ENCODE measurements around the gene SPATA31D1. TPM values are rescaled to one million over a fixed set of nuclear protein-coding genes. Genes with fewer than 3 reads are reported as not detected.

Gene SPATA31D1
- total and polyA plus RNA-seq, 2 donors (not counting 3 experiments of a cell fraction or from before 2014, with no cell fraction given) = not detected

GRCh38 chr9:81969971-81970370 lies 18.6 kb upstream of the SPATA31D1 start:
- Histone ChIP-seq H3K36me3 (ENCODE audit: control insufficient read depth in 2 of 2, extremely low read depth in 1 of 2, insufficient read depth in 2 of 2, low read length in 2 of 2) (no peaks in the 10 kb centered on the region), H3K27ac (ENCODE audit: insufficient read depth, low read depth, low read length) (no peak overlapping the region), H2AFZ (ENCODE audit: low read depth, low read length) (no peak overlapping the region), H3K9me1 (replicated peaks; ENCODE audit: control insufficient read depth, extremely low read depth, insufficient read depth, low read length) (no peaks in the 10 kb centered on the region), H3K4me2 (ENCODE audit: insufficient read depth, low read length) (no peak overlapping the region), H3K4me3 (replicated peaks in 1 of 3; ENCODE audit: insufficient read depth in 1 of 3, low read depth in 1 of 3, low read length in 3 of 3) (no peak overlapping the region), H3K9me3 (replicated peaks; ENCODE audit: control insufficient read depth, insufficient read depth, low read length) (no peaks in the 10 kb centered on the region), H3K27me3 (ENCODE audit: control insufficient read depth in 2 of 2, insufficient read depth in 2 of 2, low read length in 2 of 2) (no peaks in the 10 kb centered on the region), H3K4me1 (ENCODE audit: control insufficient read depth, extremely low read depth, insufficient read depth, low read length) (no peaks in the 10 kb centered on the region), H4K20me1 (replicated peaks; ENCODE audit: control insufficient read depth, extremely low read depth, insufficient read depth, low read length) (no peaks in the 10 kb centered on the region), H3K9ac (replicated peaks; ENCODE audit: extremely low read depth, insufficient read depth, low read length) (no peak overlapping the region), H3K79me2 (ENCODE audit: control insufficient read depth, insufficient read depth, low read length) (no peaks in the 10 kb centered on the region)
- POLR2A ChIA-PET = no interaction called here
- no TSS peak for BruUV-seq (replicated peaks)
- TF ChIP-seq CTCF (IDR thresholded peaks at IDR 0.05; ENCODE audit: extremely low read depth in 1 of 2, insufficient read depth in 1 of 2, low read depth in 1 of 2, low read length in 2 of 2) (no peak), POLR2A (IDR thresholded peaks at IDR 0.05; ENCODE audit: low read depth, low read length) (no peak), MAX (IDR thresholded peaks at IDR 0.05; ENCODE audit: insufficient read depth, insufficient read length) (no peak), GATA2 (IDR thresholded peaks at IDR 0.05; ENCODE audit: insufficient read depth, insufficient read length, low read depth, low read length) (no peak), MYC (IDR thresholded peaks at IDR 0.05; ENCODE audit: low read depth, low read length) (no peak), POLR2AphosphoS5 (IDR thresholded peaks at IDR 0.05; ENCODE audit: insufficient read depth, low read depth, low read length) (no peak), EZH2 (IDR thresholded peaks at IDR 0.05; ENCODE audit: borderline replicate concordance, low read depth, low read length, severe bottlenecking) (no peak), FOS (IDR thresholded peaks at IDR 0.05; ENCODE audit: borderline replicate concordance, insufficient read depth, low read length) (no peak), JUN (IDR thresholded peaks at IDR 0.05; ENCODE audit: borderline replicate concordance, insufficient read depth, insufficient read length, low read depth) (no peak)
- dilution Hi-C loops (cut with MboI; ENCODE audit: extremely low pct_ligation_motif_present, low sequenced_read_pairs) = no loop called here
- DNase-seq (ENCODE audit: low read depth, low spot score) (no peak), FAIRE-seq (no peak)
- intact Hi-C loops (cut with micrococcal nuclease) = no loop called here
- CTCF ChIA-PET = no interaction called here

All from endothelial cell of umbilical vein (primary cell).